Gastroesophageal sphincter (tissue), 3 donors: Measurements from ENCODE around the gene UBXN2A.

Experiments used
- POLR2AphosphoS5 ChIP-seq: sonication (generic); formaldehyde crosslinking; IDR thresholded peaks from one replicate; pipeline ENCODE4 v1.6.1; 2017; ENCODE audit warnings: antibody characterized with exemption
- TF ChIP-seq, protein P1 (sequence below), 4 experiments: fragments of 200-600 bp in 2 of 4; fragments of 450-650 bp in 2 of 4; sonication (generic) in 1 of 4; IDR thresholded peaks; one replicate each; pipeline ENCODE4 v1.5.1; 2017 to 2019; ENCODE audit warnings: antibody characterized with exemption in 4 of 4, mild to moderate bottlenecking in 2 of 4, moderate library complexity in 2 of 4

- TF ChIP-seq, protein P1, sequence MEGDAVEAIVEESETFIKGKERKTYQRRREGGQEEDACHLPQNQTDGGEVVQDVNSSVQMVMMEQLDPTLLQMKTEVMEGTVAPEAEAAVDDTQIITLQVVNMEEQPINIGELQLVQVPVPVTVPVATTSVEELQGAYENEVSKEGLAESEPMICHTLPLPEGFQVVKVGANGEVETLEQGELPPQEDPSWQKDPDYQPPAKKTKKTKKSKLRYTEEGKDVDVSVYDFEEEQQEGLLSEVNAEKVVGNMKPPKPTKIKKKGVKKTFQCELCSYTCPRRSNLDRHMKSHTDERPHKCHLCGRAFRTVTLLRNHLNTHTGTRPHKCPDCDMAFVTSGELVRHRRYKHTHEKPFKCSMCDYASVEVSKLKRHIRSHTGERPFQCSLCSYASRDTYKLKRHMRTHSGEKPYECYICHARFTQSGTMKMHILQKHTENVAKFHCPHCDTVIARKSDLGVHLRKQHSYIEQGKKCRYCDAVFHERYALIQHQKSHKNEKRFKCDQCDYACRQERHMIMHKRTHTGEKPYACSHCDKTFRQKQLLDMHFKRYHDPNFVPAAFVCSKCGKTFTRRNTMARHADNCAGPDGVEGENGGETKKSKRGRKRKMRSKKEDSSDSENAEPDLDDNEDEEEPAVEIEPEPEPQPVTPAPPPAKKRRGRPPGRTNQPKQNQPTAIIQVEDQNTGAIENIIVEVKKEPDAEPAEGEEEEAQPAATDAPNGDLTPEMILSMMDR (IDR thresholded peaks at IDR 0.05) = no peak
- no peak for TF ChIP-seq POLR2AphosphoS5
These were observed 28.2 kb upstream of the UBXN2A start for GRCh38 chr2:23912054-23912453.
